ENCODE measurements around the gene DLGAP1.
A peak's percentile ranks its signal among the peaks of the same experiment; 100 is the strongest.

DLGAP1 gene

DNA sequence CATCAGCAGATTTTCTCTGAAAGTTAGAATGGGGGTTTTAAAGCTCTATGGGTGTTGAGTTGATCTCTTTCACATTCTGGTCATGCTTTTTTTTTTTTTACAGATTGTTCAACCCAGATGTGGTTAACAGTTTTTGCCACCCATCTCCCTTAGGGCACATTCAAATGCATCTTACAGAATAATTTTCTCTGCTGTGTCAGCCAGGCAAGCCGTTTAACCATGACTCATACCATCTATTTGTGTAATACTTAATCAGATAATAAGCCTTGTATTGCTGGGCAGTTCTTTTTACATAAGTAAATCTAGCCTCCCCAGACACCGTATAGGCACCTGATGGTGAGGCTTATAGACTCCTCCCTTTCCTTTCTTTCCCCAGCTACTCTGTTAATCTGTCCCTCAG lies 943.1 kb downstream of the DLGAP1 start (continued):
- TF ChIP-seq, protein P1, sequence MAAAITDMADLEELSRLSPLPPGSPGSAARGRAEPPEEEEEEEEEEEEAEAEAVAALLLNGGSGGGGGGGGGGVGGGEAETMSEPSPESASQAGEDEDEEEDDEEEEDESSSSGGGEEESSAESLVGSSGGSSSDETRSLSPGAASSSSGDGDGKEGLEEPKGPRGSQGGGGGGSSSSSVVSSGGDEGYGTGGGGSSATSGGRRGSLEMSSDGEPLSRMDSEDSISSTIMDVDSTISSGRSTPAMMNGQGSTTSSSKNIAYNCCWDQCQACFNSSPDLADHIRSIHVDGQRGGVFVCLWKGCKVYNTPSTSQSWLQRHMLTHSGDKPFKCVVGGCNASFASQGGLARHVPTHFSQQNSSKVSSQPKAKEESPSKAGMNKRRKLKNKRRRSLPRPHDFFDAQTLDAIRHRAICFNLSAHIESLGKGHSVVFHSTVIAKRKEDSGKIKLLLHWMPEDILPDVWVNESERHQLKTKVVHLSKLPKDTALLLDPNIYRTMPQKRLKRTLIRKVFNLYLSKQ (tag by site-specific recombination; IDR thresholded peaks at IDR 0.05; ENCODE audit: borderline replicate concordance): no peak
- TF ChIP-seq ZNF394 (tag by site-specific recombination; IDR thresholded peaks at IDR 0.05; ENCODE audit: borderline replicate concordance): peak; percentile 34; the same call in 1 of the 2 replicates
- no peak for TF ChIP-seq ZNF133 (tag by site-specific recombination; IDR thresholded peaks at IDR 0.05)
- no peak for TF ChIP-seq TCF7L2 (IDR thresholded peaks at IDR 0.05; ENCODE audit: borderline replicate concordance, low read depth, low read length)
- no peak for TF ChIP-seq KLF17 (tag by site-specific recombination; IDR thresholded peaks at IDR 0.05)
- no peak for TF ChIP-seq ELK4 (IDR thresholded peaks at IDR 0.05; ENCODE audit: borderline replicate concordance, low read depth, low read length)
- TF ChIP-seq, protein P2, sequence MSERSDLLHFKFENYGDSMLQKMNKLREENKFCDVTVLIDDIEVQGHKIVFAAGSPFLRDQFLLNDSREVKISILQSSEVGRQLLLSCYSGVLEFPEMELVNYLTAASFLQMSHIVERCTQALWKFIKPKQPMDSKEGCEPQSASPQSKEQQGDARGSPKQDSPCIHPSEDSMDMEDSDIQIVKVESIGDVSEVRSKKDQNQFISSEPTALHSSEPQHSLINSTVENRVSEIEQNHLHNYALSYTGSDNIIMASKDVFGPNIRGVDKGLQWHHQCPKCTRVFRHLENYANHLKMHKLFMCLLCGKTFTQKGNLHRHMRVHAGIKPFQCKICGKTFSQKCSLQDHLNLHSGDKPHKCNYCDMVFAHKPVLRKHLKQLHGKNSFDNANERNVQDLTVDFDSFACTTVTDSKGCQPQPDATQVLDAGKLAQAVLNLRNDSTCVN (tag by site-specific recombination; optimal IDR thresholded peaks at IDR 0.05): no peak
- TF ChIP-seq ZNF155 (tag by site-specific recombination; IDR thresholded peaks at IDR 0.05): no peak
- TF ChIP-seq HIC1 (tag by site-specific recombination; IDR thresholded peaks at IDR 0.05): no peak
- TF ChIP-seq ZNF292 (tag by site-specific recombination; IDR thresholded peaks at IDR 0.05; ENCODE audit: borderline replicate concordance, low read depth): no peak
- TF ChIP-seq SALL2 (tag by site-specific recombination; IDR thresholded peaks at IDR 0.05; ENCODE audit: borderline replicate concordance): no peak
- TF ChIP-seq ZNF513 (tag by site-specific recombination; IDR thresholded peaks at IDR 0.05): no peak
- no peak for TF ChIP-seq ZBTB17 (tag by site-specific recombination; IDR thresholded peaks at IDR 0.05)
- no peak for TF ChIP-seq ZNF423 (tag by site-specific recombination; IDR thresholded peaks at IDR 0.05)
- TF ChIP-seq ZNF280C (tag by site-specific recombination; IDR thresholded peaks at IDR 0.05): no peak
- no peak for TF ChIP-seq KLF16 (tag by site-specific recombination; IDR thresholded peaks at IDR 0.05)
- TF ChIP-seq, protein P3, sequence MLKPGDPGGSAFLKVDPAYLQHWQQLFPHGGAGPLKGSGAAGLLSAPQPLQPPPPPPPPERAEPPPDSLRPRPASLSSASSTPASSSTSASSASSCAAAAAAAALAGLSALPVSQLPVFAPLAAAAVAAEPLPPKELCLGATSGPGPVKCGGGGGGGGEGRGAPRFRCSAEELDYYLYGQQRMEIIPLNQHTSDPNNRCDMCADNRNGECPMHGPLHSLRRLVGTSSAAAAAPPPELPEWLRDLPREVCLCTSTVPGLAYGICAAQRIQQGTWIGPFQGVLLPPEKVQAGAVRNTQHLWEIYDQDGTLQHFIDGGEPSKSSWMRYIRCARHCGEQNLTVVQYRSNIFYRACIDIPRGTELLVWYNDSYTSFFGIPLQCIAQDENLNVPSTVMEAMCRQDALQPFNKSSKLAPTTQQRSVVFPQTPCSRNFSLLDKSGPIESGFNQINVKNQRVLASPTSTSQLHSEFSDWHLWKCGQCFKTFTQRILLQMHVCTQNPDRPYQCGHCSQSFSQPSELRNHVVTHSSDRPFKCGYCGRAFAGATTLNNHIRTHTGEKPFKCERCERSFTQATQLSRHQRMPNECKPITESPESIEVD (tag by site-specific recombination; IDR thresholded peaks at IDR 0.05): peak; percentile 84
- TF ChIP-seq YY2 (tag by site-specific recombination; IDR thresholded peaks at IDR 0.05): no peak
- TF ChIP-seq ZNF571 (tag by site-specific recombination; IDR thresholded peaks at IDR 0.05): no peak
- no peak for TF ChIP-seq ZNF510 (tag by site-specific recombination; IDR thresholded peaks at IDR 0.05; ENCODE audit: insufficient replicate concordance)
- TF ChIP-seq, protein P4, sequence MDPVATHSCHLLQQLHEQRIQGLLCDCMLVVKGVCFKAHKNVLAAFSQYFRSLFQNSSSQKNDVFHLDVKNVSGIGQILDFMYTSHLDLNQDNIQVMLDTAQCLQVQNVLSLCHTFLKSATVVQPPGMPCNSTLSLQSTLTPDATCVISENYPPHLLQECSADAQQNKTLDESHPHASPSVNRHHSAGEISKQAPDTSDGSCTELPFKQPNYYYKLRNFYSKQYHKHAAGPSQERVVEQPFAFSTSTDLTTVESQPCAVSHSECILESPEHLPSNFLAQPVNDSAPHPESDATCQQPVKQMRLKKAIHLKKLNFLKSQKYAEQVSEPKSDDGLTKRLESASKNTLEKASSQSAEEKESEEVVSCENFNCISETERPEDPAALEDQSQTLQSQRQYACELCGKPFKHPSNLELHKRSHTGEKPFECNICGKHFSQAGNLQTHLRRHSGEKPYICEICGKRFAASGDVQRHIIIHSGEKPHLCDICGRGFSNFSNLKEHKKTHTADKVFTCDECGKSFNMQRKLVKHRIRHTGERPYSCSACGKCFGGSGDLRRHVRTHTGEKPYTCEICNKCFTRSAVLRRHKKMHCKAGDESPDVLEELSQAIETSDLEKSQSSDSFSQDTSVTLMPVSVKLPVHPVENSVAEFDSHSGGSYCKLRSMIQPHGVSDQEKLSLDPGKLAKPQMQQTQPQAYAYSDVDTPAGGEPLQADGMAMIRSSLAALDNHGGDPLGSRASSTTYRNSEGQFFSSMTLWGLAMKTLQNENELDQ (tag by site-specific recombination; IDR thresholded peaks at IDR 0.05; ENCODE audit: low read depth): no peak
- TF ChIP-seq WT1 (tag by site-specific recombination; IDR thresholded peaks at IDR 0.05): peak; percentile 52; the same call in 1 of the 2 replicates
- TF ChIP-seq ZNF248 (tag by site-specific recombination; IDR thresholded peaks at IDR 0.05): no peak
